GM23338 (cell line): ENCODE measurements around the gene FNDC3B. TPM values are rescaled to one million over a fixed set of nuclear protein-coding genes. Genes with fewer than 3 reads are reported as not detected.

Source experiments
- ATAC-seq: fragments of 200-7000 bp; cut with Tn5 transposase; 3 replicates; pipeline ENCODE4 v1.9.1; 2020
- DNase-seq: peaks from one replicate; pipeline ENCODE4 v3.0.0-alpha.2; 2015; ENCODE audit warnings: low spot score
- H2AFZ ChIP-seq: fragments of 200-600 bp; sonication (generic); 2 replicates; pipeline ENCODE4 v1.8.0; 2016; ENCODE audit warnings: antibody characterized with exemption, mild to moderate bottlenecking, moderate library complexity
- H3F3A ChIP-seq: fragments of 200-600 bp; sonication (generic); replicated peaks from 2 replicates; pipeline ENCODE4 v1.8.0; 2017; ENCODE audit warnings: antibody characterized with exemption, mixed run types, low read depth
- H3K27ac ChIP-seq: fragments of 200-600 bp; sonication (generic); 2 replicates; pipeline ENCODE4 v1.6.1; 2016; ENCODE audit warnings: low read depth
- H3K27me3 ChIP-seq: fragments of 200-600 bp; sonication (generic); 2 replicates; pipeline ENCODE4 v1.8.0; 2016; ENCODE audit warnings: mild to moderate bottlenecking, mixed run types, moderate library complexity; ENCODE audit not compliant: insufficient read depth
- H3K36me3 ChIP-seq: fragments of 200-600 bp; sonication (generic); 2 replicates; pipeline ENCODE4 v1.8.0; 2016; ENCODE audit warnings: mild to moderate bottlenecking; ENCODE audit not compliant: insufficient read depth
- H3K4me1 ChIP-seq: fragments of 200-600 bp; sonication (generic); 2 replicates; pipeline ENCODE4 v1.8.0; 2016; ENCODE audit warnings: mild to moderate bottlenecking, moderate library complexity; ENCODE audit not compliant: insufficient read depth
- H3K4me2 ChIP-seq: fragments of 200-600 bp; sonication (generic); 2 replicates; pipeline ENCODE4 v1.7.1; 2017; ENCODE audit warnings: mixed run types
- H3K4me3 ChIP-seq: fragments of 200-600 bp; sonication (generic); 2 replicates; pipeline ENCODE4 v1.6.1; 2016; ENCODE audit warnings: mixed run types
- H3K79me2 ChIP-seq: fragments of 200-600 bp; sonication (generic); replicated peaks from 2 replicates; pipeline ENCODE4 v1.8.0; 2017; ENCODE audit warnings: mild to moderate bottlenecking; ENCODE audit not compliant: insufficient read depth
- H3K9me2 ChIP-seq: fragments of 200-600 bp; sonication (generic); 2 replicates; pipeline ENCODE4 v1.8.0; 2017; ENCODE audit not compliant: insufficient read depth
- H4K20me1 ChIP-seq: fragments of 200-600 bp; sonication (generic); replicated peaks from 2 replicates; pipeline ENCODE4 v1.8.0; 2017; ENCODE audit warnings: mild to moderate bottlenecking; ENCODE audit not compliant: insufficient read depth
- H3K27ac Mint-ChIP-seq: 2 replicates; pipeline ENCODE4 v1.8.0; 2020; ENCODE audit warnings: inconsistent platforms, mild to moderate bottlenecking, moderate library complexity, mixed read lengths
- H3K27me3 Mint-ChIP-seq: 3 replicates; pipeline ENCODE4 v1.8.0; 2022; ENCODE audit warnings: low read depth, mild to moderate bottlenecking, moderate library complexity, mixed read lengths, inconsistent platforms; ENCODE audit not compliant: insufficient read depth, poor library complexity
- H3K36me3 Mint-ChIP-seq: 3 replicates; pipeline ENCODE4 v1.8.0; 2021; ENCODE audit warnings: low read depth, mild to moderate bottlenecking, inconsistent platforms, moderate library complexity, mixed read lengths
- H3K4me1 Mint-ChIP-seq: 3 replicates; pipeline ENCODE4 v1.8.0; 2020; ENCODE audit warnings: mild to moderate bottlenecking, inconsistent platforms, mixed read lengths
- H3K4me3 Mint-ChIP-seq: 3 replicates; pipeline ENCODE4 v1.8.0; 2021; ENCODE audit warnings: moderate library complexity, mild to moderate bottlenecking, inconsistent platforms, mixed read lengths
- H3K9me3 Mint-ChIP-seq: 3 replicates; pipeline ENCODE4 v1.8.0; 2020; ENCODE audit warnings: moderate library complexity, mild to moderate bottlenecking, inconsistent platforms, mixed read lengths
- CREB1 ChIP-seq: fragments of 250-450 bp; sonication (Bioruptor Pico); IDR thresholded peaks from 2 replicates; pipeline ENCODE4 v1.5.0; 2020; ENCODE audit warnings: low read depth, mild to moderate bottlenecking, moderate library complexity
- CTCF ChIP-seq, 2 experiments: fragments of 200-600 bp in 1 of 2; sonication (generic) in 1 of 2; conservative IDR thresholded peaks; 2 replicates each; pipeline versions ENCODE4 v1.5.1 to v1.6.1; 2016 to 2017; ENCODE audit warnings: antibody characterized with exemption in 2 of 2, low read depth in 2 of 2, mild to moderate bottlenecking in 2 of 2, moderate library complexity in 1 of 2
- ETS1 ChIP-seq: IDR thresholded peaks from 2 replicates; pipeline ENCODE4 v1.6.1; 2016; ENCODE audit warnings: antibody characterized with exemption
- EZH2 ChIP-seq: fragments of 200-600 bp; sonication (generic); IDR thresholded peaks from one replicate; pipeline ENCODE4 v1.8.0; 2017; ENCODE audit warnings: antibody characterized with exemption, mild to moderate bottlenecking, low read depth; ENCODE audit not compliant: unreplicated experiment
- EZH2phosphoT487 ChIP-seq: fragments of 200-600 bp; sonication (generic); IDR thresholded peaks from one replicate; pipeline ENCODE4 v1.8.1; 2018; ENCODE audit warnings: antibody characterized with exemption; ENCODE audit not compliant: unreplicated experiment
- JUNB ChIP-seq: IDR thresholded peaks from one replicate; pipeline ENCODE4 v1.6.1; 2016; ENCODE audit warnings: antibody characterized with exemption; ENCODE audit not compliant: unreplicated experiment
- NANOG ChIP-seq: IDR thresholded peaks from 2 replicates; pipeline ENCODE4 v1.6.1; 2016; ENCODE audit warnings: antibody characterized with exemption, borderline replicate concordance
- POLR2AphosphoS5 ChIP-seq: IDR thresholded peaks from 2 replicates; pipeline ENCODE4 v1.6.1; 2016; ENCODE audit warnings: antibody characterized with exemption, low read depth
- REST ChIP-seq: IDR thresholded peaks from one replicate; pipeline ENCODE4 v1.6.1; 2018; ENCODE audit warnings: antibody characterized with exemption; ENCODE audit not compliant: unreplicated experiment
- STAT1 ChIP-seq: IDR thresholded peaks from one replicate; pipeline ENCODE4 v1.6.1; 2016; ENCODE audit warnings: antibody characterized with exemption; ENCODE audit not compliant: unreplicated experiment
- ZNF114 ChIP-seq: fragments of 250-450 bp; sonication (Bioruptor Pico); IDR thresholded peaks from 2 replicates; pipeline ENCODE4 v1.5.0; 2020; ENCODE audit warnings: mild to moderate bottlenecking, moderate library complexity
- ZNF331 ChIP-seq: fragments of 250-450 bp; sonication (Bioruptor Pico); IDR thresholded peaks from 2 replicates; pipeline ENCODE4 v1.5.0; 2020; ENCODE audit warnings: low read depth, mild to moderate bottlenecking, moderate library complexity
- ZNF462 ChIP-seq: fragments of 250-450 bp; sonication (Bioruptor Pico); IDR thresholded peaks from 2 replicates; pipeline ENCODE4 v1.5.0; 2020; ENCODE audit warnings: mild to moderate bottlenecking, moderate library complexity
- polyA plus RNA-seq: library from polyadenylated mRNA; unstranded; fragments of >200 nt; fragmentation: Nextera tagmentation; extraction: Ambion mirVana; gene quantifications from 2 replicates; pipeline ENCODE4 v1.2.1, GENCODE V29; 2016
- total RNA-seq: library from RNA; depleted of rRNA; stranded (reverse); fragments of >200 nt; shearing (Covaris generic); gene quantifications from 2 replicates; pipeline ENCODE4 v1.2.3, GENCODE V29; 2014

FNDC3B gene
- total and polyA plus RNA-seq, 2 experiments from 2014 or later: 19.1 to 55.4 TPM

- TF ChIP-seq EZH2phosphoT487: no peak
Measured at GRCh38 chr3:172238188-172238587, 198.8 kb downstream of the FNDC3B start (continued).

GRCh38 chr3:172239218-172239790, 199.9 kb downstream of the FNDC3B start:
- no peak overlapping the region for H3K4me3 ChIP-seq
- Mint-ChIP-seq H3K36me3 (peaks cover 59% of the 10 kb centered on the region), H3K4me1 (no peaks in the 10 kb centered on the region), H3K4me3 (no peak overlapping the region), H3K27ac (no peak overlapping the region), H3K9me3 (peaks cover 42% of the 10 kb centered on the region), H3K27me3 (peaks cover 8% of the 10 kb centered on the region)
- H3K9me2 ChIP-seq: no peaks in the 10 kb centered on the region
- no peak for DNase-seq
- no peaks in the 10 kb centered on the region for H3K27me3 ChIP-seq
- H3K27ac ChIP-seq: no peak overlapping the region
- no peaks in the 10 kb centered on the region for H4K20me1 ChIP-seq
- H3K36me3 ChIP-seq: peaks cover 23% of the 10 kb centered on the region
- no peak for ATAC-seq
- no peak overlapping the region for H3K4me2 ChIP-seq
- H3K79me2 ChIP-seq: peaks cover 48% of the 10 kb centered on the region
- no peaks in the 10 kb centered on the region for H3F3A ChIP-seq
- H3K4me1 ChIP-seq: no peaks in the 10 kb centered on the region
- TF ChIP-seq EZH2 (no peak), CTCF (conservative IDR thresholded peaks at IDR 0.05; ENCODE audit: low read depth in 2 of 2) (no peak), STAT1 (no peak), ZNF114 (CRISPR knock-in tag) (no peak), ETS1 (no peak), ZNF462 (CRISPR knock-in tag) (no peak), POLR2AphosphoS5 (no peak), JUNB (no peak), ZNF331 (CRISPR knock-in tag) (no peak), REST (no peak), EZH2phosphoT487 (no peak), NANOG (no peak), CREB1 (CRISPR knock-in tag) (no peak)
- H2AFZ ChIP-seq: no peak overlapping the region
